HEK293 (cell line): Measurements from ENCODE around the gene DUSP10.

ENCODE experiments used
- CTCF ChIA-PET: fragments of 350-600 bp; formaldehyde crosslinking; extraction: SDS; loops from one replicate; lab custom pipeline; 2021; ENCODE audit warnings: antibody characterized with exemption; lab: Yijun Ruan, JAX
- POLR2A ChIA-PET: fragments of 300-600 bp; formaldehyde crosslinking; extraction: SDS; loops from one replicate; lab custom pipeline; 2020; ENCODE audit warnings: antibody characterized with exemption, inconsistent platforms; lab: Yijun Ruan, JAX
- H3K27ac ChIP-seq: fragments of 200-500 bp; sonication (Bioruptor generic); 2 replicates; pipeline ENCODE4 v1.5.1; 2014; ENCODE audit warnings: low read depth, low read length, control low read depth, inconsistent platforms; ENCODE audit errors: extremely low read depth
- H3K36me3 ChIP-seq, 2 experiments: fragments of 200-500 bp in 1 of 2; sonication (Bioruptor generic) in 1 of 2; 1 replicate in 1 of 2; 2 replicates in 1 of 2; pipeline ENCODE4 v1.5.1; 2014 to 2017; ENCODE audit warnings: inconsistent platforms in 2 of 2, low read length in 2 of 2; ENCODE audit not compliant: control insufficient read depth in 2 of 2, insufficient read depth in 1 of 2
- H3K4me1 ChIP-seq: fragments of 200-500 bp; sonication (Bioruptor generic); 2 replicates; pipeline ENCODE4 v1.5.1; 2014; ENCODE audit warnings: mild to moderate bottlenecking, low read length, inconsistent platforms; ENCODE audit not compliant: control insufficient read depth, insufficient read depth
- H3K4me3 ChIP-seq: 2 replicates; pipeline ENCODE4 v1.5.1; 2011; ENCODE audit warnings: low read depth, mild to moderate bottlenecking, control low read depth, low read length, moderate library complexity
- H3K9me3 ChIP-seq: fragments of 200-500 bp; sonication (Bioruptor generic); 2 replicates; pipeline ENCODE4 v1.5.1; 2014; ENCODE audit warnings: low read depth, low read length, inconsistent platforms; ENCODE audit not compliant: control insufficient read depth, insufficient read depth
- EGR2 ChIP-seq: fragments of 450-650 bp; formaldehyde crosslinking; IDR thresholded peaks from 2 replicates; pipeline ENCODE4 v1.5.1; 2016; ENCODE audit warnings: low read depth, missing biosample characterization, missing genetic modification characterization
- GLIS2 ChIP-seq: fragments of 450-650 bp; formaldehyde crosslinking; IDR thresholded peaks from 2 replicates; pipeline ENCODE4 v1.5.1; 2016; ENCODE audit warnings: missing biosample characterization, missing genetic modification characterization
- HOXD13 ChIP-seq: sonication (generic); formaldehyde crosslinking; IDR thresholded peaks from 2 replicates; pipeline ENCODE4 v1.8.0; 2022; ENCODE audit warnings: missing genetic modification reagents, borderline replicate concordance
- OSR2 ChIP-seq: fragments of 450-650 bp; formaldehyde crosslinking; IDR thresholded peaks from 2 replicates; pipeline ENCODE4 v1.5.1; 2016; ENCODE audit warnings: missing biosample characterization, missing genetic modification characterization
- SCRT2 ChIP-seq: fragments of 450-650 bp; formaldehyde crosslinking; IDR thresholded peaks from 2 replicates; pipeline ENCODE4 v1.5.1; 2016; ENCODE audit warnings: missing biosample characterization, missing genetic modification characterization
- ZBTB17 ChIP-seq: fragments of 450-650 bp; formaldehyde crosslinking; IDR thresholded peaks from 2 replicates; pipeline ENCODE4 v1.5.1; 2016; ENCODE audit warnings: missing biosample characterization, missing genetic modification characterization
- ZBTB48 ChIP-seq: fragments of 450-650 bp; formaldehyde crosslinking; IDR thresholded peaks from 2 replicates; pipeline ENCODE4 v1.5.1; 2016; ENCODE audit warnings: missing biosample characterization, missing genetic modification characterization
- ZBTB7A ChIP-seq: fragments of 450-650 bp; formaldehyde crosslinking; IDR thresholded peaks from 2 replicates; pipeline ENCODE4 v1.5.1; 2016; ENCODE audit warnings: low read depth, missing biosample characterization, missing genetic modification characterization
- ZNF155 ChIP-seq: fragments of 450-650 bp; formaldehyde crosslinking; IDR thresholded peaks from 2 replicates; pipeline ENCODE4 v1.5.1; 2016; ENCODE audit warnings: missing biosample characterization, missing genetic modification characterization
- ZNF157 ChIP-seq: fragments of 450-650 bp; formaldehyde crosslinking; IDR thresholded peaks from 2 replicates; pipeline ENCODE4 v1.5.1; 2016; ENCODE audit warnings: missing biosample characterization, missing genetic modification characterization
- ZNF302 ChIP-seq: fragments of 450-650 bp; formaldehyde crosslinking; IDR thresholded peaks from 2 replicates; pipeline ENCODE4 v1.5.1; 2016; ENCODE audit warnings: missing biosample characterization, missing genetic modification characterization, low read depth
- ZNF335 ChIP-seq: fragments of 450-650 bp; formaldehyde crosslinking; conservative IDR thresholded peaks from 2 replicates; pipeline ENCODE4 v1.5.1; 2016; ENCODE audit warnings: missing biosample characterization, missing genetic modification characterization
- ZNF433 ChIP-seq: fragments of 450-650 bp; formaldehyde crosslinking; IDR thresholded peaks from 2 replicates; pipeline ENCODE4 v1.5.1; 2016; ENCODE audit warnings: missing biosample characterization, missing genetic modification characterization, low read depth
- ZNF514 ChIP-seq: fragments of 450-650 bp; formaldehyde crosslinking; IDR thresholded peaks from 2 replicates; pipeline ENCODE4 v1.5.1; 2016; ENCODE audit warnings: missing biosample characterization, missing genetic modification characterization
- ZNF558 ChIP-seq: fragments of 450-650 bp; formaldehyde crosslinking; IDR thresholded peaks from 2 replicates; pipeline ENCODE4 v1.5.1; 2016; ENCODE audit warnings: missing biosample characterization, missing genetic modification characterization
- ZNF571 ChIP-seq: fragments of 450-650 bp; formaldehyde crosslinking; IDR thresholded peaks from 2 replicates; pipeline ENCODE4 v1.5.0; 2017; ENCODE audit warnings: missing biosample characterization, missing genetic modification characterization
- ZNF596 ChIP-seq: fragments of 450-650 bp; IDR thresholded peaks from 2 replicates; pipeline ENCODE4 v1.5.0; 2018; ENCODE audit warnings: missing biosample characterization, mild to moderate bottlenecking, missing genetic modification characterization, moderate library complexity
- ZNF658 ChIP-seq: fragments of 450-650 bp; formaldehyde crosslinking; IDR thresholded peaks from 2 replicates; pipeline ENCODE4; 2016; ENCODE audit warnings: missing biosample characterization, missing genetic modification characterization
- ZNF785 ChIP-seq: fragments of 450-650 bp; formaldehyde crosslinking; IDR thresholded peaks from 2 replicates; pipeline ENCODE4 v1.5.1; 2016; ENCODE audit warnings: missing biosample characterization, missing genetic modification characterization
- ZNF837 ChIP-seq: fragments of 450-650 bp; formaldehyde crosslinking; IDR thresholded peaks from 2 replicates; pipeline ENCODE4 v1.5.1; 2016; ENCODE audit warnings: missing biosample characterization, missing genetic modification characterization
- TF ChIP-seq, protein P1 (sequence below): fragments of 450-650 bp; formaldehyde crosslinking; IDR thresholded peaks from 2 replicates; pipeline ENCODE4 v1.5.1; 2016; ENCODE audit warnings: missing biosample characterization, missing genetic modification characterization, low read depth
- TF ChIP-seq, protein P2 (sequence below): sonication (generic); formaldehyde crosslinking; IDR thresholded peaks from 2 replicates; pipeline ENCODE4 v1.8.1; 2022; ENCODE audit warnings: mild to moderate bottlenecking, moderate library complexity, missing genetic modification reagents
- TF ChIP-seq, protein P3 (sequence below): fragments of 450-650 bp; formaldehyde crosslinking; IDR thresholded peaks from 2 replicates; pipeline ENCODE4 v1.5.1; 2017; ENCODE audit warnings: missing biosample characterization, missing genetic modification characterization
- TF ChIP-seq, protein P4 (sequence below): fragments of 450-650 bp; formaldehyde crosslinking; IDR thresholded peaks from 2 replicates; pipeline ENCODE4 v1.5.1; 2016; ENCODE audit warnings: missing biosample characterization, missing genetic modification characterization
- TF ChIP-seq, protein P5 (sequence below): fragments of 450-650 bp; IDR thresholded peaks from 2 replicates; pipeline ENCODE4 v1.5.1; 2018; ENCODE audit warnings: missing biosample characterization, missing genetic modification characterization

DUSP10 gene

DNA sequence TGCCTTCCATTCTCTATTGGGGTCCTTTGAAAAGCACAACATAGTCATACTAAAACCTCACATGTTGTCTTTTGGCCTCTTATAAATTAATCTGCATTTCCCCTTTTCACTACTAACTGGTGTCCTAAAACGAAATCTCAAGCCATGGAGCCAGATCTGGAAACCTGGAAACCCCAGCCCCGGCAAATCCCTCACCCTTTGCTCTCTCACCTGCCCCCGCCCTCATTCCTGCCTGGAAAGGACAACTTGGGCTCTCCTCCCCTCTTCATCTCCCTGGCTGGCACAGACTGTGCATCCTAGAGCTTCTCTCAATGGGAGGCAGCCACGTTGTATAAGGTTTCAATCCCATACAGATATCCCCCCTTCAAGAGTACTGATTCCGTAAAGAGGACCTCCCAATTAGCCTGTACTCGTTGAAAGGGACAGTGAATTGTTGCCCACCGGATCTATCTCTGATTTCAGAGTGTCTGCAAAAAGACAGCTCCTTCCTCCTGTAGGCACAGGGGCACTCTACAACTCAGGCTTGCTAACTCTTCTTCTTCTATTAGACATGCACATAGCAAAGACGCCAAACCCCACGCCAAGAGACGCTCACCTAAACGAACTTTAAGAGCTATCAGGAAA lies 1.4 kb downstream of the DUSP10 start (continued):
- TF ChIP-seq, protein P1, sequence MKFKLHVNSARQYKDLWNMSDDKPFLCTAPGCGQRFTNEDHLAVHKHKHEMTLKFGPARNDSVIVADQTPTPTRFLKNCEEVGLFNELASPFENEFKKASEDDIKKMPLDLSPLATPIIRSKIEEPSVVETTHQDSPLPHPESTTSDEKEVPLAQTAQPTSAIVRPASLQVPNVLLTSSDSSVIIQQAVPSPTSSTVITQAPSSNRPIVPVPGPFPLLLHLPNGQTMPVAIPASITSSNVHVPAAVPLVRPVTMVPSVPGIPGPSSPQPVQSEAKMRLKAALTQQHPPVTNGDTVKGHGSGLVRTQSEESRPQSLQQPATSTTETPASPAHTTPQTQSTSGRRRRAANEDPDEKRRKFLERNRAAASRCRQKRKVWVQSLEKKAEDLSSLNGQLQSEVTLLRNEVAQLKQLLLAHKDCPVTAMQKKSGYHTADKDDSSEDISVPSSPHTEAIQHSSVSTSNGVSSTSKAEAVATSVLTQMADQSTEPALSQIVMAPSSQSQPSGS (tag by site-specific recombination) = no peak
- no peak for TF ChIP-seq ZNF785
- TF ChIP-seq HOXD13 (CRISPR knock-in tag) = no peak
- no peak for TF ChIP-seq ZNF558 (tag by site-specific recombination)
- no peak for TF ChIP-seq ZNF514 (tag by site-specific recombination)
- no peak for TF ChIP-seq SCRT2 (tag by site-specific recombination)
- TF ChIP-seq OSR2 (tag by site-specific recombination) = no peak
- no peak for TF ChIP-seq GLIS2 (tag by site-specific recombination)
- TF ChIP-seq ZNF596 (tag by site-specific recombination) = no peak

DNA sequence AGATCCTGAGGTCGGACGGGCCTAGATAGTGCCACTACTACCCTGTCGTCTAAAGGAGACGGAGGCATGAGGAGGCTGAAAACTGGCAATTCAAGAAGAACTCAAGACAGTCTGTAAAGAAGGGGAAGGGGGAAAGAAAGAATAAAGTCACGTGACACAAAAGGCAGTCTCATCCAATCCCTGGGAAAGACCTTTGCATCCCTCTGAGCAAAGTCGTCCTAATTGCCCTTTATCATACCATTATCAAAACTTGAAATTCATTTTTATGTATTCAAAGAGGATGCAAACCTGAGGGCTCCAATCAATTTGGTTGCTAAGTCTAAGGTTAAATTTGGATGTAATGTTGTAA lies 2.2 kb downstream of the DUSP10 start:
- H3K36me3 ChIP-seq = peaks cover 0 to 25% of the 10 kb centered on the region in 2 experiments; a peak in 1 of 3 replicates
- no peaks in the 10 kb centered on the region for H3K9me3 ChIP-seq
- POLR2A ChIA-PET = no interaction called here
- H3K27ac ChIP-seq = no peak overlapping the region
- peaks cover 3% of the 10 kb centered on the region for H3K4me1 ChIP-seq
- CTCF ChIA-PET = no interaction called here
- no peak overlapping the region for H3K4me3 ChIP-seq
- TF ChIP-seq ZNF335 (tag by site-specific recombination) (no peak), ZNF157 (tag by site-specific recombination) (no peak), ZNF302 (tag by site-specific recombination) (no peak), ZBTB48 (tag by site-specific recombination) (no peak), ZNF571 (tag by site-specific recombination) (no peak), ZNF433 (no peak), ZBTB7A (no peak), EGR2 (tag by site-specific recombination) (no peak), ZNF658 (no peak), ZBTB17 (tag by site-specific recombination) (no peak), ZNF155 (tag by site-specific recombination) (no peak), ZNF837 (no peak)
- TF ChIP-seq, protein P2, sequence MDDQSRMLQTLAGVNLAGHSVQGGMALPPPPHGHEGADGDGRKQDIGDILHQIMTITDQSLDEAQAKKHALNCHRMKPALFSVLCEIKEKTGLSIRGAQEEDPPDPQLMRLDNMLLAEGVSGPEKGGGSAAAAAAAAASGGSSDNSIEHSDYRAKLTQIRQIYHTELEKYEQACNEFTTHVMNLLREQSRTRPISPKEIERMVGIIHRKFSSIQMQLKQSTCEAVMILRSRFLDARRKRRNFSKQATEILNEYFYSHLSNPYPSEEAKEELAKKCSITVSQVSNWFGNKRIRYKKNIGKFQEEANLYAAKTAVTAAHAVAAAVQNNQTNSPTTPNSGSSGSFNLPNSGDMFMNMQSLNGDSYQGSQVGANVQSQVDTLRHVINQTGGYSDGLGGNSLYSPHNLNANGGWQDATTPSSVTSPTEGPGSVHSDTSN (CRISPR knock-in tag) = no peak
- TF ChIP-seq, protein P3, sequence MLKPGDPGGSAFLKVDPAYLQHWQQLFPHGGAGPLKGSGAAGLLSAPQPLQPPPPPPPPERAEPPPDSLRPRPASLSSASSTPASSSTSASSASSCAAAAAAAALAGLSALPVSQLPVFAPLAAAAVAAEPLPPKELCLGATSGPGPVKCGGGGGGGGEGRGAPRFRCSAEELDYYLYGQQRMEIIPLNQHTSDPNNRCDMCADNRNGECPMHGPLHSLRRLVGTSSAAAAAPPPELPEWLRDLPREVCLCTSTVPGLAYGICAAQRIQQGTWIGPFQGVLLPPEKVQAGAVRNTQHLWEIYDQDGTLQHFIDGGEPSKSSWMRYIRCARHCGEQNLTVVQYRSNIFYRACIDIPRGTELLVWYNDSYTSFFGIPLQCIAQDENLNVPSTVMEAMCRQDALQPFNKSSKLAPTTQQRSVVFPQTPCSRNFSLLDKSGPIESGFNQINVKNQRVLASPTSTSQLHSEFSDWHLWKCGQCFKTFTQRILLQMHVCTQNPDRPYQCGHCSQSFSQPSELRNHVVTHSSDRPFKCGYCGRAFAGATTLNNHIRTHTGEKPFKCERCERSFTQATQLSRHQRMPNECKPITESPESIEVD = no peak
- TF ChIP-seq, protein P4, sequence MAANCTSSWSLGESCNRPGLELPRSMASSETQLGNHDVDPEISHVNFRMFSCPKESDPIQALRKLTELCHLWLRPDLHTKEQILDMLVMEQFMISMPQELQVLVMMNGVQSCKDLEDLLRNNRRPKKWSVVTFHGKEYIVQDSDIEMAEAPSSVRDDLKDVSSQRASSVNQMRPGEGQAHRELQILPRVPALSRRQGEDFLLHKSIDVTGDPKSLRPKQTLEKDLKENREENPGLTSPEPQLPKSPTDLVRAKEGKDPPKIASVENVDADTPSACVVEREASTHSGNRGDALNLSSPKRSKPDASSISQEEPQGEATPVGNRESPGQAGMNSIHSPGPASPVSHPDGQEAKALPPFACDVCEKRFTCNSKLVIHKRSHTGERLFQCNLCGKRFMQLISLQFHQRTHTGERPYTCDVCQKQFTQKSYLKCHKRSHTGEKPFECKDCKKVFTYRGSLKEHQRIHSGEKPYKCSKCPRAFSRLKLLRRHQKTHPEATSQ = no peak
- TF ChIP-seq, protein P5, sequence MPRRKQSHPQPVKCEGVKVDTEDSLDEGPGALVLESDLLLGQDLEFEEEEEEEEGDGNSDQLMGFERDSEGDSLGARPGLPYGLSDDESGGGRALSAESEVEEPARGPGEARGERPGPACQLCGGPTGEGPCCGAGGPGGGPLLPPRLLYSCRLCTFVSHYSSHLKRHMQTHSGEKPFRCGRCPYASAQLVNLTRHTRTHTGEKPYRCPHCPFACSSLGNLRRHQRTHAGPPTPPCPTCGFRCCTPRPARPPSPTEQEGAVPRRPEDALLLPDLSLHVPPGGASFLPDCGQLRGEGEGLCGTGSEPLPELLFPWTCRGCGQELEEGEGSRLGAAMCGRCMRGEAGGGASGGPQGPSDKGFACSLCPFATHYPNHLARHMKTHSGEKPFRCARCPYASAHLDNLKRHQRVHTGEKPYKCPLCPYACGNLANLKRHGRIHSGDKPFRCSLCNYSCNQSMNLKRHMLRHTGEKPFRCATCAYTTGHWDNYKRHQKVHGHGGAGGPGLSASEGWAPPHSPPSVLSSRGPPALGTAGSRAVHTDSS = no peak
